Heart right ventricle (tissue), 16 donors: ENCODE measurements around the gene SEMA3F. TPM values are rescaled to one million over a fixed set of nuclear protein-coding genes. Genes with fewer than 3 reads are reported as not detected.

ENCODE experiments used
- ATAC-seq, 8 donors: fragments of 200-7000 bp; cut with Tn5 transposase; one replicate each; pipeline ENCODE4 v1.9.1; 2020; ENCODE audit warnings: mild to moderate bottlenecking in 8 of 8, moderate library complexity in 8 of 8, moderate number of reproducible peaks in 1 of 8
- DNase-seq, 2 donors: peaks; one replicate each; pipeline ENCODE4 v3.0.0-alpha.2; 2020
- H3K27ac ChIP-seq, 10 donors: fragments of 200-600 bp; sonication (generic) in 2 of 10; one replicate each; pipeline versions ENCODE4 v1.5.0 to v1.8.0; 2020 to 2022; ENCODE audit warnings: mild to moderate bottlenecking in 3 of 10
- H3K27me3 ChIP-seq, 7 donors: fragments of 200-600 bp; one replicate each; pipeline ENCODE4 v1.8.0; 2021 to 2022; ENCODE audit warnings: mild to moderate bottlenecking in 2 of 7
- H3K36me3 ChIP-seq, 9 donors: fragments of 200-600 bp; sonication (generic) in 1 of 9; one replicate each; pipeline versions ENCODE4 v1.5.0 to v1.8.0; 2020 to 2022; ENCODE audit warnings: mild to moderate bottlenecking in 2 of 9
- H3K4me1 ChIP-seq, 9 donors: fragments of 200-600 bp; sonication (generic) in 1 of 9; one replicate each; pipeline versions ENCODE4 v1.5.0 to v1.8.0; 2020 to 2022; ENCODE audit warnings: mild to moderate bottlenecking in 4 of 9
- H3K4me3 ChIP-seq, 10 donors: fragments of 200-600 bp; sonication (generic) in 2 of 10; one replicate each; pipeline versions ENCODE4 v1.5.0 to v1.8.0; 2020 to 2022; ENCODE audit warnings: mild to moderate bottlenecking in 7 of 10, moderate library complexity in 2 of 10
- H3K9me3 ChIP-seq, 11 donors: fragments of 200-600 bp in 10 of 11; sonication (generic) in 2 of 11; one replicate each; pipeline versions ENCODE4 v1.5.0 to v1.8.0; 2013 to 2022; ENCODE audit warnings: mild to moderate bottlenecking in 2 of 11, control low read depth in 1 of 11, moderate library complexity in 1 of 11
- WGBS, 2 donors: extraction: QIAGEN DNeasy Blood & Tissue Kit; methylation state at CpG; one replicate each; pipeline ENCODE4 v1.1.7; 2013; ENCODE audit warnings: inconsistent platforms in 1 of 2; 5-methylcytosine and 5-hydroxymethylcytosine counted together
- intact Hi-C, 10 donors: fragments of 100-400 bp; cut with DNase I; formaldehyde crosslinking; loops; one replicate each; pipeline versions ENCODE4 v1.11.1 to v1.14.2; 2022
- polyA plus RNA-seq, 2 donors: library from polyadenylated mRNA; stranded (reverse); fragments of 200-250 nt; gene quantifications; one replicate each; pipeline ENCODE4 v1.2.3, GENCODE V29; 2013
- total RNA-seq, 10 donors: library from RNA; stranded (reverse); fragmentation: NEBNext Ultra II Directional in 3 of 10; extraction: Animal tissue kit (Norgen Biotek cat#: 25700) in 3 of 10; gene quantifications; one replicate each; pipeline versions ENCODE4 v1.2.1 to v1.2.4, GENCODE V29; 2021 to 2023
- TF ChIP-seq, protein P1 (sequence below), 9 donors: fragments of 200-600 bp; sonication (generic) in 2 of 9; IDR thresholded peaks; one replicate each; pipeline versions ENCODE4 v1.5.0 to v1.8.0; 2021 to 2022; ENCODE audit warnings: antibody characterized with exemption in 9 of 9, mild to moderate bottlenecking in 5 of 9, moderate library complexity in 1 of 9
- donor health status: Arrhythmogenic right ventricular cardiomyopathy.
- donor health status: ischemic (EF 13 %, LVEDD 7.1; RV severe dilation, severe dysfunction).
- donor health status: healthy with polysubstance abuse.
- donor health status: DM: no; HTN: yes; CAD: no.
- donor health status: DM: no; HTN: no; CAD: no.
- donor health status: ischemic (EF 25% LVEDD 6.9; RV normal size, moderate dysfunction).
- donor health status: ischemic (EF 25% LVEDD 5.7; RV mildly dilated, moderate dysfunction).
- donor health status: healthy.
- donor health status: DM: yes; HTN: yes; CAD: no.
- donor health status: Ischemic cardiomyopathy.
- donor health status: ischemic (EF 35%, LVEDD 5.7; RV mildly dilated, moderate dysfunction).
- donor health status: nonischemic (EF 11% LVEDD 7.7; RV severe dilation, severe dysfunction).
- donor health status: DM: yes; HTN: yes; CAD: no.
- donor health status: PGD.
- donor health status: ischemic (EF 29% LVEDD 5.4; RV normal size, mild dysfunction).
- donor health status: nonischemic (EF 23%, LVEDD 6.1; RV moderate dilation, normal function).

Gene SEMA3F
- total and polyA plus RNA-seq, 12 donors: 5.1 to 37.2 (median 12.3) TPM

DNA sequence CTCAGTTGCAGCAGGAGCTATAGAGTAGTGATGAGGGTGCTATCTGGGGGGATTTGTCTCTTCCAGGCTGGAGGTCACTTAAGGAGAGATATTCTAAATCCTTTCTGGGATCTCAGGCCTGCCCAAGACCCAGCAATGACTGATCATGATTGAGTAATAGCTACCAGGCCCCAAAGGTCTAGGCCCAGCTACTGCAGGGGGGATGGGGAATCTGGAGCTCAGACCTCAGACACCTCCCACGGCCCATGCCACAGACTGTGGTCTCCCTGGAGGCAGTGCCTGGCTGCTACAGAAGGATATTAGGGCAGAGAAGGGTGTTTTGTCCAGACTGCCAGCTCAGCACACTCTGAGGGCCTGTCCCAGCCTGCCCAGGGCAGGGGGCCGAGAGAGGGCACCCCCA is 56.8 kb downstream of the SEMA3F start:
- Histone ChIP-seq H3K27me3 (peaks cover 0 to 7% (median 0%) of the 10 kb centered on the region in 7 donors), H3K27ac (no peak overlapping the region), H3K9me3 (no peaks in the 10 kb centered on the region), H3K4me1 (peaks cover 0 to 5% (median 0%) of the 10 kb centered on the region in 9 donors), H3K4me3 (no peak overlapping the region), H3K36me3 (no peaks in the 10 kb centered on the region)
- TF ChIP-seq, protein P1, sequence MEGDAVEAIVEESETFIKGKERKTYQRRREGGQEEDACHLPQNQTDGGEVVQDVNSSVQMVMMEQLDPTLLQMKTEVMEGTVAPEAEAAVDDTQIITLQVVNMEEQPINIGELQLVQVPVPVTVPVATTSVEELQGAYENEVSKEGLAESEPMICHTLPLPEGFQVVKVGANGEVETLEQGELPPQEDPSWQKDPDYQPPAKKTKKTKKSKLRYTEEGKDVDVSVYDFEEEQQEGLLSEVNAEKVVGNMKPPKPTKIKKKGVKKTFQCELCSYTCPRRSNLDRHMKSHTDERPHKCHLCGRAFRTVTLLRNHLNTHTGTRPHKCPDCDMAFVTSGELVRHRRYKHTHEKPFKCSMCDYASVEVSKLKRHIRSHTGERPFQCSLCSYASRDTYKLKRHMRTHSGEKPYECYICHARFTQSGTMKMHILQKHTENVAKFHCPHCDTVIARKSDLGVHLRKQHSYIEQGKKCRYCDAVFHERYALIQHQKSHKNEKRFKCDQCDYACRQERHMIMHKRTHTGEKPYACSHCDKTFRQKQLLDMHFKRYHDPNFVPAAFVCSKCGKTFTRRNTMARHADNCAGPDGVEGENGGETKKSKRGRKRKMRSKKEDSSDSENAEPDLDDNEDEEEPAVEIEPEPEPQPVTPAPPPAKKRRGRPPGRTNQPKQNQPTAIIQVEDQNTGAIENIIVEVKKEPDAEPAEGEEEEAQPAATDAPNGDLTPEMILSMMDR (IDR thresholded peaks at IDR 0.05): no peak
- 86 to 95% methylated on average over 2 of the region's 2 CpGs for WGBS, 2 donors
- intact Hi-C loops: no loop called here
- DNase-seq: no peak
- no peak for ATAC-seq

DNA sequence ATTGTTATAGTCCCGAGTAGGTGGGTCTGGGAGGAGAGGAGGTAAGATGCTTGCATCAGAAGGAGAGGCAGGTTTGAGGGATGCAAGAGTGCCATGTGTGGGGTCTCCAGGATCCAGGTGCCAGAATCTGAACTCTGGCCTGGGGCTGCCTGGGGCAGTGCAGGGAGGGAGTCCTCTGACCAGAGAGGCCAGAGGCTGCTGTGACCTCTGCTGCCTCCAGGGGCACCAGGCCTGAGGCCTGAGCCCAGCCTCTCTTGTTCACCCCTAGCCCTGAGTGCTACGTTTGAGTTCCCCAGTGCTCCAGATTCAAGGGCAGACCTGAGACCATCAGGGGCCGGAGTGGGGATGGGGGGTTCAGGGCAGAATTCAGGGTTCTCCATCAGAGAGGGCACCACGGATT is 57.4 kb downstream of the SEMA3F start:
- WGBS, 2 donors: 93 to 94% methylated on average over 4 of the region's 4 CpGs
- Histone ChIP-seq H3K4me3 (no peak overlapping the region), H3K4me1 (peaks cover 0 to 5% (median 0%) of the 10 kb centered on the region in 9 donors), H3K27me3 (peaks cover 0 to 1% (median 0%) of the 10 kb centered on the region in 7 donors), H3K36me3 (no peaks in the 10 kb centered on the region), H3K9me3 (no peaks in the 10 kb centered on the region), H3K27ac (no peak overlapping the region)
- no peak for DNase-seq
- TF ChIP-seq, protein P1 (IDR thresholded peaks at IDR 0.05): no peak
- intact Hi-C loops: no loop called here
- ATAC-seq: no peak

DNA sequence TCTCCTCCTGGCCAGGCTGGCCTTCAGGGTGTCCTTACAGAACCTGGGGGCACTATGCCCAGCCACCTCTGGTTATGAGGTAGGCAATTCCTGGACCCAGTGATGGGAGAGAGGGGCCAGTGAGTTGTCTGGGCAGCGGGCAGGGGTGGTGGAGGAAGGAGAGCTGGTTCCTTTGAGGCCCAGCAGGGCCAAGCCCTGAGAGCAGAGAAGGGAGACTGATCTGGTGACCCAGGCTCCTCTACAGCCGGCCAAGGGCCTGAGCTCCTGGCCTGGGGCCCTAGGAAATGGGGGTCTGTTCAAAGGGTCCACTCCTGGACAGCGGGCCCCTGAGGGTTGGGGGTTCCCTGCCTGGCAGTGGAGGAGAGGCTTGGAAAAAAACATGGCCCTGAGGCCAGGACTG is 57.8 kb downstream of the SEMA3F start:
- H3K4me3 ChIP-seq: no peak overlapping the region

DNA sequence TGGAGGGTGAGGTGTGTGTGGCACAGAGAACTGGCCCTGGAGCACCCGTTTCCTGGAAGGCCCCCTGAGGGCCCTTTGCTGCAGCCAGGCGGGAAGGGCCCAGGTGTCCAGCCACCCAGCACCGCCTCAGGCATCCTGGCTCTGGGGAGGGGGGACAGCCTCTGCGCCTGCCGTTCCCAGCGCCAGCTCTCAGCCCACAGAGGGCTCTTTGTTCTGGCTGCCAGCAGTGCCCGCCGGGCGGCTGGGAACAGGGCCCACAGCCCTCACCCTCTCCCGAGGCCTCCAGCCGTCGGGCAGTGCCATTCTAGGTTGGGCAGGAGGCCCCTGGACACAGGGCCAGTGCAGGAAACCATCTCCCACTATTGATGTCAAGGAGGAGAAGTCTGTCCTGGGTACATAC is 58.2 kb downstream of the SEMA3F start:
- DNase-seq (no peak), ATAC-seq (peak in 3 of 8 donors; percentile 6 to 46 (median 25))
- TF ChIP-seq, protein P1 (IDR thresholded peaks at IDR 0.05): no peak
- Histone ChIP-seq H3K4me3 (no peak overlapping the region), H3K9me3 (no peaks in the 10 kb centered on the region), H3K4me1 (peaks cover 0 to 5% (median 0%) of the 10 kb centered on the region in 9 donors), H3K36me3 (peaks cover 0 to 3% (median 0%) of the 10 kb centered on the region in 9 donors), H3K27ac (no peak overlapping the region), H3K27me3 (no peaks in the 10 kb centered on the region)
- WGBS, 2 donors: 72 to 84% methylated on average over 12 of the region's 12 CpGs
- intact Hi-C loops: no loop called here

More for the DNA sequence above, 57.8 kb downstream of the SEMA3F start:
- DNase-seq: no peak
- no peaks in the 10 kb centered on the region for H3K9me3 ChIP-seq
- H3K27me3 ChIP-seq: no peaks in the 10 kb centered on the region
- peak in 1 of 8 donors; percentile 7 for ATAC-seq
- H3K4me1 ChIP-seq: peaks cover 0 to 5% (median 0%) of the 10 kb centered on the region in 9 donors
- 93 to 100% methylated on average over 3 of the region's 3 CpGs for WGBS, 2 donors
- H3K36me3 ChIP-seq: no peaks in the 10 kb centered on the region
- H3K27ac ChIP-seq: no peak overlapping the region
- TF ChIP-seq, protein P1 (IDR thresholded peaks at IDR 0.05): no peak
- intact Hi-C loops: no loop called here
